MM.1S (cell line): ENCODE results near the gene PLXDC2.

Source experiments
- DNase-seq: peaks from one replicate; pipeline ENCODE4 v3.0.0-alpha.2; 2015
- H2AFZ ChIP-seq: fragments of 300-600 bp; sonication (generic); 2 replicates; pipeline ENCODE4 v1.6.0; 2016; ENCODE audit warnings: antibody characterized with exemption, low read length
- H3F3A ChIP-seq: fragments of 300-600 bp; sonication (generic); 2 replicates; pipeline ENCODE4 v1.6.1; 2016; ENCODE audit warnings: mild to moderate bottlenecking, antibody characterized with exemption, low read length, moderate library complexity, mixed read lengths; ENCODE audit not compliant: insufficient read depth
- H3K27ac ChIP-seq: fragments of 300-600 bp; sonication (generic); 2 replicates; pipeline ENCODE4 v1.5.1; 2016; ENCODE audit warnings: mild to moderate bottlenecking, low read length
- H3K27me3 ChIP-seq: fragments of 300-600 bp; sonication (generic); replicated peaks from 2 replicates; pipeline ENCODE4 v1.6.0; 2016; ENCODE audit warnings: low read length; ENCODE audit not compliant: insufficient read depth
- H3K36me3 ChIP-seq: fragments of 300-600 bp; sonication (generic); replicated peaks from 2 replicates; pipeline ENCODE4 v1.6.1; 2016; ENCODE audit warnings: mild to moderate bottlenecking, low read length, mixed read lengths; ENCODE audit not compliant: insufficient read depth
- H3K4me1 ChIP-seq: fragments of 300-600 bp; sonication (generic); 2 replicates; pipeline ENCODE4 v1.6.1; 2016; ENCODE audit warnings: low read length, mixed read lengths
- H3K4me2 ChIP-seq: fragments of 300-600 bp; sonication (generic); 2 replicates; pipeline ENCODE4 v1.6.0; 2016; ENCODE audit warnings: low read depth, low read length
- H3K4me3 ChIP-seq: fragments of 300-600 bp; sonication (generic); 2 replicates; pipeline ENCODE4 v1.5.1; 2016; ENCODE audit warnings: low read length, mixed read lengths
- H3K79me2 ChIP-seq: fragments of 300-600 bp; sonication (generic); 2 replicates; pipeline ENCODE4 v1.6.1; 2016; ENCODE audit warnings: mixed run types, low read length, mixed read lengths
- H3K9ac ChIP-seq: fragments of 300-600 bp; sonication (generic); 2 replicates; pipeline ENCODE4 v1.6.1; 2016; ENCODE audit warnings: low read length, mixed read lengths
- H3K9me2 ChIP-seq: fragments of 300-600 bp; sonication (generic); replicated peaks from 2 replicates; pipeline ENCODE4 v1.6.1; 2016; ENCODE audit warnings: mild to moderate bottlenecking, low read length, mixed read lengths; ENCODE audit not compliant: insufficient read depth
- H3K9me3 ChIP-seq: fragments of 300-600 bp; sonication (generic); replicated peaks from 2 replicates; pipeline ENCODE4 v1.6.1; 2016; ENCODE audit warnings: mild to moderate bottlenecking, low read length, mixed read lengths; ENCODE audit not compliant: insufficient read depth
- H4K20me1 ChIP-seq: fragments of 300-600 bp; sonication (generic); 2 replicates; pipeline ENCODE4 v1.6.1; 2016; ENCODE audit warnings: mild to moderate bottlenecking, low read length, moderate library complexity, mixed read lengths; ENCODE audit not compliant: insufficient read depth
- CTCF ChIP-seq: fragments of 300-600 bp; sonication (generic); IDR thresholded peaks from 2 replicates; pipeline ENCODE4 v1.5.1; 2016; ENCODE audit warnings: antibody characterized with exemption, low read length, mixed read lengths
- EZH2 ChIP-seq: fragments of 300-600 bp; sonication (generic); optimal IDR thresholded peaks from 2 replicates; pipeline ENCODE3; 2017; ENCODE audit warnings: low read depth, mild to moderate bottlenecking, antibody characterized with exemption, low read length, mixed read lengths
- EZH2phosphoT487 ChIP-seq: fragments of 300-600 bp; sonication (generic); IDR thresholded peaks from 2 replicates; pipeline ENCODE4 v1.6.1; 2018; ENCODE audit warnings: antibody characterized with exemption, low read length

Gene PLXDC2

GRCh38 chr10:19874190-19874589 is 58.0 kb downstream of the PLXDC2 start:
- Histone ChIP-seq H3K9ac (no peak overlapping the region), H2AFZ (no peak overlapping the region), H3K4me1 (no peaks in the 10 kb centered on the region), H3K4me3 (no peak overlapping the region), H3F3A (no peaks in the 10 kb centered on the region), H4K20me1 (no peaks in the 10 kb centered on the region), H3K27me3 (no peaks in the 10 kb centered on the region), H3K27ac (no peak overlapping the region), H3K79me2 (no peaks in the 10 kb centered on the region), H3K9me3 (no peaks in the 10 kb centered on the region), H3K4me2 (no peak overlapping the region), H3K36me3 (no peaks in the 10 kb centered on the region), H3K9me2 (no peaks in the 10 kb centered on the region)
- no peak for DNase-seq
- no peak for TF ChIP-seq CTCF
- TF ChIP-seq EZH2phosphoT487: no peak
- TF ChIP-seq EZH2: no peak

- H3K27ac ChIP-seq: no peak overlapping the region
- no peak overlapping the region for H2AFZ ChIP-seq
- no peaks in the 10 kb centered on the region for H4K20me1 ChIP-seq
- no peaks in the 10 kb centered on the region for H3K79me2 ChIP-seq
- no peaks in the 10 kb centered on the region for H3K9me3 ChIP-seq
- H3K4me1 ChIP-seq: no peaks in the 10 kb centered on the region
- no peaks in the 10 kb centered on the region for H3K36me3 ChIP-seq
- TF ChIP-seq EZH2 (no peak), EZH2phosphoT487 (no peak), CTCF (no peak)
- H3F3A ChIP-seq: no peaks in the 10 kb centered on the region
- DNase-seq: no peak
- H3K4me3 ChIP-seq: no peak overlapping the region
- no peaks in the 10 kb centered on the region for H3K9me2 ChIP-seq
- no peaks in the 10 kb centered on the region for H3K27me3 ChIP-seq
- H3K9ac ChIP-seq: no peak overlapping the region
- H3K4me2 ChIP-seq: no peak overlapping the region
Measured at GRCh38 chr10:19874791-19875190, 58.6 kb downstream of the PLXDC2 start.

GRCh38 chr10:19876570-19876969 is 60.3 kb downstream of the PLXDC2 start:
- no peaks in the 10 kb centered on the region for H3K9me2 ChIP-seq
- H3K79me2 ChIP-seq: no peaks in the 10 kb centered on the region
- no peaks in the 10 kb centered on the region for H3K36me3 ChIP-seq
- TF ChIP-seq EZH2phosphoT487: no peak
- no peak for TF ChIP-seq EZH2
- TF ChIP-seq CTCF: no peak
- no peaks in the 10 kb centered on the region for H4K20me1 ChIP-seq
- no peaks in the 10 kb centered on the region for H3K27me3 ChIP-seq
- H3K9me3 ChIP-seq: no peaks in the 10 kb centered on the region
- no peaks in the 10 kb centered on the region for H3F3A ChIP-seq
- no peak overlapping the region for H3K4me2 ChIP-seq
- H3K4me1 ChIP-seq: no peaks in the 10 kb centered on the region
- no peak overlapping the region for H3K9ac ChIP-seq
- no peak overlapping the region for H3K27ac ChIP-seq
- DNase-seq: no peak
- no peak overlapping the region for H2AFZ ChIP-seq
- H3K4me3 ChIP-seq: no peak overlapping the region
